C4-2B (cell line): ENCODE data around the gene NFATC2.

Experiments used
- CTCF ChIP-seq: fragments of 450-650 bp; conservative IDR thresholded peaks from 2 replicates; pipeline ENCODE4 v1.5.1; 2017; ENCODE audit warnings: mild to moderate bottlenecking
- ZFX ChIP-seq: fragments of 450-650 bp; IDR thresholded peaks from 2 replicates; pipeline ENCODE4 v1.6.1; 2017

- TF ChIP-seq CTCF (no peak), ZFX (no peak)
Measured at GRCh38 chr20:51492167-51493092, 50.1 kb downstream of the NFATC2 start.
